Endothelial cell of umbilical vein (primary cell): ENCODE results near the gene CDH11. TPM values are rescaled to one million over a fixed set of nuclear protein-coding genes. Genes with fewer than 3 reads are reported as not detected.

Source experiments
- BruUV-seq: library from RNA; stranded (reverse); fragments of 400-500 nt; replicated peaks from 2 replicates; lab custom pipeline; 2021; lab: Mats Ljungman, UMichigan
- CTCF ChIA-PET: fragments of 300-600, 350-600 bp; sonication (Branson Sonifier 250); formaldehyde crosslinking; loops from one replicate; lab custom pipeline; 2021; ENCODE audit warnings: antibody characterized with exemption, inconsistent platforms; lab: Charles Lee
- POLR2A ChIA-PET: fragments of 300-600, 350-600 bp; sonication (Branson Sonifier 250); formaldehyde crosslinking; loops from one replicate; lab custom pipeline; 2021; ENCODE audit warnings: antibody characterized with exemption, inconsistent platforms; lab: Charles Lee
- DNase-seq: peaks from one replicate; pipeline ENCODE4 v3.0.0-alpha.2; 2011; ENCODE audit warnings: low read depth, low spot score
- FAIRE-seq: peaks from 2 replicates; lab custom pipeline; 2011; peaks lifted over from hg19 to GRCh38; lab: Jason Lieb, UNC
- H2AFZ ChIP-seq: 2 replicates; pipeline ENCODE4 v1.6.0; 2012; ENCODE audit warnings: low read depth, low read length, control low read depth, inconsistent platforms
- H3K27ac ChIP-seq: 2 replicates; pipeline ENCODE4 v1.5.1; 2011; ENCODE audit warnings: low read depth, mild to moderate bottlenecking, control low read depth, low read length, moderate library complexity; ENCODE audit not compliant: insufficient read depth
- H3K27me3 ChIP-seq, 2 experiments: 2 replicates each; pipeline versions ENCODE4 v1.6.0 to v1.6.1; 2011; ENCODE audit warnings: low read length in 2 of 2, mixed read lengths in 1 of 2; ENCODE audit not compliant: control insufficient read depth in 2 of 2, insufficient read depth in 2 of 2
- H3K36me3 ChIP-seq, 2 experiments: 2 replicates in 1 of 2; 3 replicates in 1 of 2; pipeline ENCODE4 v1.5.1; 2011; ENCODE audit warnings: low read length in 2 of 2, mild to moderate bottlenecking in 1 of 2, moderate library complexity in 1 of 2; ENCODE audit not compliant: control insufficient read depth in 2 of 2, insufficient read depth in 2 of 2; ENCODE audit errors: extremely low read depth in 1 of 2
- H3K4me1 ChIP-seq: 3 replicates; pipeline ENCODE4 v1.5.1; 2011; ENCODE audit warnings: mild to moderate bottlenecking, low read length; ENCODE audit not compliant: control insufficient read depth, insufficient read depth; ENCODE audit errors: extremely low read depth
- H3K4me2 ChIP-seq: 2 replicates; pipeline ENCODE4 v1.6.1; 2011; ENCODE audit warnings: low read length, control low read depth, mixed read lengths; ENCODE audit not compliant: insufficient read depth
- H3K4me3 ChIP-seq, 3 experiments: fragments of 200-600 bp in 1 of 3; sonication (generic), shearing (Covaris generic) in 1 of 3; replicated peaks in 1 of 3; 2 replicates each; pipeline ENCODE4 v1.5.1; 2011 to 2016; ENCODE audit warnings: control low read depth in 3 of 3, low read length in 3 of 3, mild to moderate bottlenecking in 2 of 3, inconsistent platforms in 1 of 3, low read depth in 1 of 3, moderate library complexity in 1 of 3; ENCODE audit not compliant: insufficient read depth in 1 of 3
- H3K79me2 ChIP-seq: 2 replicates; pipeline ENCODE4 v1.6.0; 2012; ENCODE audit warnings: low read length, inconsistent platforms; ENCODE audit not compliant: control insufficient read depth, insufficient read depth
- H3K9ac ChIP-seq: replicated peaks from 2 replicates; pipeline ENCODE3; 2011; ENCODE audit warnings: low read length, control low read depth; ENCODE audit not compliant: insufficient read depth; ENCODE audit errors: extremely low read depth
- H3K9me1 ChIP-seq: replicated peaks from 3 replicates; pipeline ENCODE4 v1.6.0; 2011; ENCODE audit warnings: mild to moderate bottlenecking, low read length; ENCODE audit not compliant: control insufficient read depth, insufficient read depth; ENCODE audit errors: extremely low read depth
- H3K9me3 ChIP-seq: replicated peaks from 2 replicates; pipeline ENCODE4 v1.5.1; 2012; ENCODE audit warnings: low read length, inconsistent platforms; ENCODE audit not compliant: control insufficient read depth, insufficient read depth
- H4K20me1 ChIP-seq: replicated peaks from 2 replicates; pipeline ENCODE3; 2011; ENCODE audit warnings: mild to moderate bottlenecking, low read length; ENCODE audit not compliant: control insufficient read depth, insufficient read depth; ENCODE audit errors: extremely low read depth
- EZH2 ChIP-seq: IDR thresholded peaks from 2 replicates; pipeline ENCODE4 v1.6.1; 2012; ENCODE audit warnings: borderline replicate concordance, low read depth, mild to moderate bottlenecking, moderate library complexity, low read length, inconsistent platforms; ENCODE audit not compliant: severe bottlenecking
- FOS ChIP-seq: IDR thresholded peaks from 2 replicates; pipeline ENCODE4 v1.6.1; 2011; ENCODE audit warnings: mild to moderate bottlenecking, low read length, moderate library complexity, borderline replicate concordance; ENCODE audit not compliant: insufficient read depth
- GATA2 ChIP-seq: IDR thresholded peaks from 2 replicates; pipeline ENCODE4 v1.7.0; 2011; ENCODE audit warnings: low read depth, mild to moderate bottlenecking, moderate library complexity, mixed read lengths, low read length; ENCODE audit not compliant: insufficient read length, insufficient read depth
- JUN ChIP-seq: IDR thresholded peaks from 2 replicates; pipeline ENCODE4 v1.6.1; 2011; ENCODE audit warnings: borderline replicate concordance, low read depth; ENCODE audit not compliant: insufficient read length, insufficient read depth
- POLR2A ChIP-seq: IDR thresholded peaks from 2 replicates; pipeline ENCODE4 v1.6.1; 2012; ENCODE audit warnings: low read depth, mild to moderate bottlenecking, control low read depth, low read length
- dilution Hi-C: fragments of 300-500 bp; cut with MboI; formaldehyde crosslinking; loops from one replicate; pipeline ENCODE4 v1.15.0; 2019; ENCODE audit warnings: low sequenced_read_pairs; ENCODE audit not compliant: extremely low pct_ligation_motif_present
- intact Hi-C: fragments of 100-400 bp; cut with micrococcal nuclease; formaldehyde crosslinking; loops from one replicate; pipeline ENCODE4 v1.10.0; 2022
- polyA plus RNA-seq, 4 experiments: library from polyadenylated mRNA; depleted of rRNA in 3 of 4; stranded (reverse) in 3 of 4; unstranded in 1 of 4; fragments of >200 nt; gene quantifications; 2 replicates each; pipeline versions ENCODE4 v1.2.1 to v1.2.3, GENCODE V29; 2011 to 2012; ENCODE audit warnings: missing spikeins in 1 of 4
- total RNA-seq: library from RNA; stranded (reverse); gene quantifications from 2 replicates; pipeline ENCODE4 v1.2.3, GENCODE V29; 2021
- TF ChIP-seq, protein P1 (sequence below): IDR thresholded peaks from 2 replicates; pipeline ENCODE4 v1.6.1; 2011; ENCODE audit not compliant: insufficient read depth, insufficient read length
- TF ChIP-seq, protein P2 (sequence below), 2 donors: IDR thresholded peaks; 1 replicate in 1 of 2; 2 replicates in 1 of 2; pipeline ENCODE4 v1.5.1; 2011; ENCODE audit warnings: low read length in 2 of 2, mild to moderate bottlenecking in 2 of 2, moderate library complexity in 2 of 2, control low read depth in 1 of 2, inconsistent platforms in 1 of 2, low read depth in 1 of 2; ENCODE audit not compliant: insufficient read depth in 1 of 2; ENCODE audit errors: extremely low read depth in 1 of 2

CDH11 gene
- total and polyA plus RNA-seq, 2 donors (not counting 3 experiments of a cell fraction or from before 2014, with no cell fraction given), result 30.4 to 32.7 TPM

DNA sequence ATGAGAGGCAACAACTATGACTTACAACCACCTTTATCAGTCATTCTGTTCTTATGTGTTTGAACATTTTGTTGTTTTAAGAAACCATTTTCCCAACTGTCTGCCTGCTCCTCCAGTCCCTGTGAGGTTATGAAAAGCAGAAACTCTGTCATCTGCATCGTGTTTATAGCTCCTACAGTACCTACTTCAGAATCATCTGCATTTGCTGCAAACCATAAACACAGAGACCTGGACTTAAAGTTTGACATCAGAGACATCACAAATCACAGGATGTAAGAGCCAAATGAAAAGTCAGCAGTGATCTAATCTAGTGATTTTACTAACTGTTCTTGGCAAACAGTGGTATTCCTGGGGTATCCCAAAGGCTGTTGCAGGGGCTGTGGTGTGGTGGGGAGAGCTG lies 55.2 kb downstream of the CDH11 start:
- H4K20me1 ChIP-seq, result no peaks in the 10 kb centered on the region
- CTCF ChIA-PET, result no interaction called here

More for the DNA sequence above, 55.2 kb downstream of the CDH11 start:
- Histone ChIP-seq H3K79me2 (no peaks in the 10 kb centered on the region), H3K9me1 (no peaks in the 10 kb centered on the region), H3K9ac (no peak overlapping the region), H3K27ac (no peak overlapping the region), H3K27me3 (no peaks in the 10 kb centered on the region), H3K4me1 (peaks cover 16% of the 10 kb centered on the region), H3K9me3 (no peaks in the 10 kb centered on the region), H3K4me3 (no peak overlapping the region), H3K4me2 (no peak overlapping the region), H3K36me3 (no peaks in the 10 kb centered on the region), H2AFZ (no peak overlapping the region)
- no peak for DNase-seq
- intact Hi-C loops, result no loop called here
- no TSS peak for BruUV-seq
- no peak for FAIRE-seq
- POLR2A ChIA-PET, result no interaction called here
- TF ChIP-seq POLR2A, result no peak
- no peak for TF ChIP-seq FOS
- TF ChIP-seq, protein P1, sequence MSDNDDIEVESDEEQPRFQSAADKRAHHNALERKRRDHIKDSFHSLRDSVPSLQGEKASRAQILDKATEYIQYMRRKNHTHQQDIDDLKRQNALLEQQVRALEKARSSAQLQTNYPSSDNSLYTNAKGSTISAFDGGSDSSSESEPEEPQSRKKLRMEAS, result no peak
- TF ChIP-seq, protein P2, sequence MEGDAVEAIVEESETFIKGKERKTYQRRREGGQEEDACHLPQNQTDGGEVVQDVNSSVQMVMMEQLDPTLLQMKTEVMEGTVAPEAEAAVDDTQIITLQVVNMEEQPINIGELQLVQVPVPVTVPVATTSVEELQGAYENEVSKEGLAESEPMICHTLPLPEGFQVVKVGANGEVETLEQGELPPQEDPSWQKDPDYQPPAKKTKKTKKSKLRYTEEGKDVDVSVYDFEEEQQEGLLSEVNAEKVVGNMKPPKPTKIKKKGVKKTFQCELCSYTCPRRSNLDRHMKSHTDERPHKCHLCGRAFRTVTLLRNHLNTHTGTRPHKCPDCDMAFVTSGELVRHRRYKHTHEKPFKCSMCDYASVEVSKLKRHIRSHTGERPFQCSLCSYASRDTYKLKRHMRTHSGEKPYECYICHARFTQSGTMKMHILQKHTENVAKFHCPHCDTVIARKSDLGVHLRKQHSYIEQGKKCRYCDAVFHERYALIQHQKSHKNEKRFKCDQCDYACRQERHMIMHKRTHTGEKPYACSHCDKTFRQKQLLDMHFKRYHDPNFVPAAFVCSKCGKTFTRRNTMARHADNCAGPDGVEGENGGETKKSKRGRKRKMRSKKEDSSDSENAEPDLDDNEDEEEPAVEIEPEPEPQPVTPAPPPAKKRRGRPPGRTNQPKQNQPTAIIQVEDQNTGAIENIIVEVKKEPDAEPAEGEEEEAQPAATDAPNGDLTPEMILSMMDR (IDR thresholded peaks at IDR 0.05; ENCODE audit: extremely low read depth in 1 of 2, insufficient read depth in 1 of 2, low read depth in 1 of 2, low read length in 2 of 2), result no peak
- no peak for TF ChIP-seq EZH2
- TF ChIP-seq GATA2, result no peak
- TF ChIP-seq JUN, result no peak
- dilution Hi-C loops, result no loop called here
